Liver (tissue), 9 donors: ENCODE results near the gene KRT85. TPM values are rescaled to one million over a fixed set of nuclear protein-coding genes. Genes with fewer than 3 reads are reported as not detected.

Source experiments
- DNase-seq: peaks from one replicate; pipeline ENCODE4 v3.0.0-alpha.2; 2017; ENCODE audit warnings: low spot score
- H3K27ac ChIP-seq, 2 donors: one replicate each; pipeline ENCODE4 v1.7.0; 2013; ENCODE audit warnings: inconsistent platforms in 2 of 2, low read length in 2 of 2, control low read depth in 1 of 2, low read depth in 1 of 2, mild to moderate bottlenecking in 1 of 2
- H3K27me3 ChIP-seq, 4 donors: one replicate each; pipeline versions ENCODE4 v1.6.1 to v1.7.0; 2013; ENCODE audit warnings: low read length in 3 of 4, inconsistent platforms in 1 of 4, mild to moderate bottlenecking in 1 of 4, moderate library complexity in 1 of 4; ENCODE audit not compliant: control insufficient read depth in 4 of 4, insufficient read depth in 4 of 4
- H3K36me3 ChIP-seq, 4 donors: one replicate each; pipeline versions ENCODE4 v1.6.1 to v1.7.0; 2013; ENCODE audit warnings: low read length in 3 of 4, mild to moderate bottlenecking in 3 of 4, low read depth in 1 of 4, moderate library complexity in 1 of 4; ENCODE audit not compliant: control insufficient read depth in 4 of 4, insufficient read depth in 3 of 4
- H3K4me1 ChIP-seq, 4 donors: one replicate each; pipeline versions ENCODE4 v1.6.1 to v1.7.0; 2013; ENCODE audit warnings: low read length in 3 of 4, mild to moderate bottlenecking in 3 of 4, moderate library complexity in 1 of 4; ENCODE audit not compliant: control insufficient read depth in 4 of 4, insufficient read depth in 4 of 4
- H3K4me3 ChIP-seq, 3 donors: one replicate each; pipeline versions ENCODE4 v1.6.1 to v1.7.0; 2013; ENCODE audit warnings: low read length in 3 of 3, control low read depth in 1 of 3, low read depth in 1 of 3, mild to moderate bottlenecking in 1 of 3
- H3K9ac ChIP-seq, 2 donors: one replicate each; pipeline ENCODE4 v1.7.0; 2013; ENCODE audit warnings: low read length in 2 of 2, mild to moderate bottlenecking in 2 of 2, moderate library complexity in 2 of 2, control low read depth in 1 of 2, low read depth in 1 of 2
- H3K9me3 ChIP-seq, 4 donors: one replicate each; pipeline versions ENCODE4 v1.6.1 to v1.7.0; 2013; ENCODE audit warnings: low read length in 3 of 4; ENCODE audit not compliant: control insufficient read depth in 4 of 4
- EGR1 ChIP-seq, 2 donors: IDR thresholded peaks; 2 replicates each; pipeline ENCODE4 v1.6.1; 2016 to 2018; ENCODE audit warnings: antibody characterized with exemption in 2 of 2, low read depth in 2 of 2
- FOXA1 ChIP-seq: IDR thresholded peaks from 2 replicates; pipeline ENCODE4 v1.6.1; 2016; ENCODE audit warnings: antibody characterized with exemption
- FOXA2 ChIP-seq: IDR thresholded peaks from 2 replicates; pipeline ENCODE4 v1.6.1; 2016; ENCODE audit warnings: antibody characterized with exemption
- GABPA ChIP-seq, 2 donors: IDR thresholded peaks in 1 of 2; conservative IDR thresholded peaks in 1 of 2; 2 replicates each; pipeline ENCODE4 v1.6.1; 2016; ENCODE audit warnings: antibody characterized with exemption in 2 of 2, mild to moderate bottlenecking in 1 of 2, moderate library complexity in 1 of 2
- HNF4A ChIP-seq, 2 donors: conservative IDR thresholded peaks; 2 replicates each; pipeline ENCODE4 v1.6.1; 2016; ENCODE audit warnings: antibody characterized with exemption in 2 of 2, mild to moderate bottlenecking in 2 of 2
- HNF4G ChIP-seq: IDR thresholded peaks from 2 replicates; pipeline ENCODE4 v1.6.1; 2016; ENCODE audit warnings: antibody characterized with exemption
- JUND ChIP-seq, 2 donors: IDR thresholded peaks; 2 replicates each; pipeline ENCODE4 v1.6.1; 2016; ENCODE audit warnings: antibody characterized with exemption in 2 of 2
- NR2F2 ChIP-seq: IDR thresholded peaks from 2 replicates; pipeline ENCODE4 v1.6.1; 2016; ENCODE audit warnings: antibody characterized with exemption
- RAD21 ChIP-seq, 2 donors: IDR thresholded peaks; 2 replicates each; pipeline ENCODE4 v1.6.1; 2016; ENCODE audit warnings: antibody characterized with exemption in 2 of 2, mild to moderate bottlenecking in 2 of 2
- RXRA ChIP-seq, 2 donors: IDR thresholded peaks; 2 replicates each; pipeline ENCODE4 v1.6.1; 2017 to 2018; ENCODE audit warnings: antibody characterized with exemption in 2 of 2, mild to moderate bottlenecking in 1 of 2
- SP1 ChIP-seq: IDR thresholded peaks from 2 replicates; pipeline ENCODE4 v1.6.1; 2018; ENCODE audit warnings: antibody characterized with exemption, mild to moderate bottlenecking
- TAF1 ChIP-seq: conservative IDR thresholded peaks from 2 replicates; pipeline ENCODE4 v1.6.1; 2016; ENCODE audit warnings: antibody characterized with exemption, mild to moderate bottlenecking
- YY1 ChIP-seq: IDR thresholded peaks from 2 replicates; pipeline ENCODE4 v1.6.1; 2016; ENCODE audit warnings: antibody characterized with exemption, mild to moderate bottlenecking
- WGBS: extraction: QIAGEN DNeasy Blood & Tissue Kit; methylation state at CpG from one replicate; pipeline ENCODE4 v1.1.7; 2013; 5-methylcytosine and 5-hydroxymethylcytosine counted together
- polyA plus RNA-seq, 2 donors: library from polyadenylated mRNA; stranded (reverse) in 1 of 2; unstranded in 1 of 2; fragments of 200-250 nt in 1 of 2; fragments of >200 nt in 1 of 2; fragmentation: Nextera tagmentation in 1 of 2; extraction: Ambion mirVana in 1 of 2; gene quantifications; one replicate each; pipeline versions ENCODE4 v1.2.1 to v1.2.3, GENCODE V29; 2013 to 2015
- total RNA-seq, 2 donors: library from RNA; depleted of rRNA; stranded (reverse); fragments of >200 nt; gene quantifications; one replicate each; pipeline ENCODE4 v1.2.3, GENCODE V29; 2014
- TF ChIP-seq, protein P1 (sequence below): IDR thresholded peaks from 2 replicates; pipeline ENCODE4 v1.6.1; 2016; ENCODE audit warnings: antibody characterized with exemption
- TF ChIP-seq, protein P2 (sequence below): IDR thresholded peaks from 2 replicates; pipeline ENCODE4 v1.6.1; 2016; ENCODE audit warnings: antibody characterized with exemption
- TF ChIP-seq, protein P3 (sequence below): IDR thresholded peaks from 2 replicates; pipeline ENCODE4 v1.6.1; 2016; ENCODE audit warnings: antibody characterized with exemption, mild to moderate bottlenecking
- TF ChIP-seq, protein P4 (sequence below): IDR thresholded peaks from 2 replicates; pipeline ENCODE4 v1.6.1; 2016; ENCODE audit warnings: antibody characterized with exemption
- TF ChIP-seq, protein P5 (sequence below): fragments of 150-350 bp; IDR thresholded peaks from 2 replicates; pipeline ENCODE4 v1.5.1; 2017; ENCODE audit warnings: improper control_type of control experiment, low read depth, low read length; ENCODE audit not compliant: missing input control
- donor health status: healthy.
- donor health status: healthy.
- donor health status: healthy.
- donor health status: healthy.
- donor health status: healthy.

Gene KRT85
- total and polyA plus RNA-seq, 4 donors: not detected

DNA sequence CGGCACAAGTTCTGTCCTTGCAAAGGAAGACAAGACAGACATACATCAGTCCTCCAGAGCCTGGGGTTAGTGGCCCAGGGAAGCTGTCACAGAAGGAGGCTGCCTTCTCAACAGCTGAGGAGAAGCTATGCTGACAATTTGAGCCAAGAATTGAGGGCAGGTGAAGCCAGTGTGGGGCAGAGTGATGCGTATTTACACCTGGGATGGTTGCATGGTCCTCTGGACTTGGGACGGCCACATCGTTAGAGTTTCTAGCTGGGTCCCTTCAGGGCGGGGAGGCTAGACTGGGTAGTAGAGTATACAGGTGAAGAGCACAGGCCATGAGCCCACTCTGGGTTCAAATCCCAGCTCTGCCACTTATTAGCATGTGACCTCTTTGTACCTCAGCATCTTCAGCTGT, 16.5 kb downstream of the KRT85 start:
- Histone ChIP-seq H3K9me3 (no peaks in the 10 kb centered on the region), H3K36me3 (no peaks in the 10 kb centered on the region), H3K4me1 (peaks cover 0 to 13% (median 6%) of the 10 kb centered on the region in 4 donors), H3K4me3 (no peak overlapping the region), H3K27ac (no peak overlapping the region), H3K9ac (no peak overlapping the region), H3K27me3 (no peaks in the 10 kb centered on the region)
- TF ChIP-seq FOXA1: no peak
- no peak for TF ChIP-seq YY1
- 88% methylated on average over 5 of the region's 5 CpGs for whole genome bisulfite sequencing
- DNase-seq: no peak

DNA sequence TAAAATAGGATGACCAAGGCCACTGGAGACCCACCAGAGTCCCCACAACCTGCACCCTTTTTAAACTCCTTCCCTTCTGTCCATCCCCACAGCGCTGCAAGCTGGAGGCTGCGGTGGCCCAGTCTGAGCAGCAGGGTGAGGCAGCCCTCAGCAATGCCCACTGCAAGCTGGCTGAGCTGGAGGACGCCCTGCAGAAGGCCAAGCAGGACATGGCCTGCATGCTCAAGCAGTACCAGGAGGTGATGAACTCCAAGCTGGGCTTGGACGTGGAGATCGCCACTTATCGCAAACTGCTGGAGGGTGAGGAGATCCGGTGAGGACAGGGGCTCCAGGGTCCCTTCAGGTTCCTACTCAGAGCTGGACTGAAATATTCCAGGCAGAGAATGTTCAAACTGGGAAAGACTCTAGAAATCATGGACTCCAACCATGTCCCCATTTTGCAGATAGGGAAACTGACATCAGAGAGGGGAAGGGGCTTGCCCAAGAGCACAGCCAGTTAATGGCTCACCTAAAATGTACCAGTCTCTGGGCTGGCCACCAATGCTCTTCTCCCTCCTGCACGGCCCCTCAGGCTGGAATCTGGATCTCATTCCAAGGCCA, 17.2 kb downstream of the KRT85 start:
- TF ChIP-seq, protein P1, sequence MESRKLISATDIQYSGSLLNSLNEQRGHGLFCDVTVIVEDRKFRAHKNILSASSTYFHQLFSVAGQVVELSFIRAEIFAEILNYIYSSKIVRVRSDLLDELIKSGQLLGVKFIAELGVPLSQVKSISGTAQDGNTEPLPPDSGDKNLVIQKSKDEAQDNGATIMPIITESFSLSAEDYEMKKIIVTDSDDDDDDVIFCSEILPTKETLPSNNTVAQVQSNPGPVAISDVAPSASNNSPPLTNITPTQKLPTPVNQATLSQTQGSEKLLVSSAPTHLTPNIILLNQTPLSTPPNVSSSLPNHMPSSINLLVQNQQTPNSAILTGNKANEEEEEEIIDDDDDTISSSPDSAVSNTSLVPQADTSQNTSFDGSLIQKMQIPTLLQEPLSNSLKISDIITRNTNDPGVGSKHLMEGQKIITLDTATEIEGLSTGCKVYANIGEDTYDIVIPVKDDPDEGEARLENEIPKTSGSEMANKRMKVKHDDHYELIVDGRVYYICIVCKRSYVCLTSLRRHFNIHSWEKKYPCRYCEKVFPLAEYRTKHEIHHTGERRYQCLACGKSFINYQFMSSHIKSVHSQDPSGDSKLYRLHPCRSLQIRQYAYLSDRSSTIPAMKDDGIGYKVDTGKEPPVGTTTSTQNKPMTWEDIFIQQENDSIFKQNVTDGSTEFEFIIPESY: no peak
- TF ChIP-seq, protein P2, sequence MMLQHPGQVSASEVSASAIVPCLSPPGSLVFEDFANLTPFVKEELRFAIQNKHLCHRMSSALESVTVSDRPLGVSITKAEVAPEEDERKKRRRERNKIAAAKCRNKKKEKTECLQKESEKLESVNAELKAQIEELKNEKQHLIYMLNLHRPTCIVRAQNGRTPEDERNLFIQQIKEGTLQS: no peak
- TF ChIP-seq JUND (IDR thresholded peaks at IDR 0.05): no peak
- Histone ChIP-seq H3K27ac (no peak overlapping the region), H3K4me3 (no peak overlapping the region), H3K36me3 (no peaks in the 10 kb centered on the region), H3K4me1 (peaks cover 0 to 13% (median 6%) of the 10 kb centered on the region in 4 donors), H3K27me3 (no peaks in the 10 kb centered on the region), H3K9me3 (no peaks in the 10 kb centered on the region), H3K9ac (no peak overlapping the region)
- WGBS: 97% methylated on average over 8 of the region's 8 CpGs
- DNase-seq: no peak

DNA sequence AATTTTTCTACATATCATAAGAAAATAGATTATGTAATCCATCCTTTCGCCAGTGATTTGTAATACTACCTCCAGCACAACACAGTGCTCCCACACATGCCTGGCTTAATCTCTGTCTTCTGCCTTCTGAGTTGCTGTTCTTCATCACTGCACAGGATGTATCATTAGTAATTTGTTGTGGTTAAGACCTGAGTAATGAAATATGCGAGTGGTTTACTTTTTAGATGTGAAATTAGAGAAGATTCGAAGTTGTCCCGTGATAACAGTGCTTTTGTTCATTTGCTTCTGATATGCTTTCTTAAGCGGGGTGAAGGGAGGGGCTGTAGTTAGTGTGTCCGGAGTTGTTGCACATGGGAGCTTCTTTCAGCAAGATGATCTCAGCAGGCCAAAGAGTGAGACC, 18.1 kb downstream of the KRT85 start:
- Histone ChIP-seq H3K27ac (no peak overlapping the region), H3K36me3 (no peaks in the 10 kb centered on the region), H3K4me1 (peaks cover 3 to 18% (median 11%) of the 10 kb centered on the region in 4 donors), H3K9me3 (no peaks in the 10 kb centered on the region), H3K27me3 (no peaks in the 10 kb centered on the region), H3K9ac (no peak overlapping the region), H3K4me3 (no peak overlapping the region)
- 90% methylated on average over 6 of the region's 6 CpGs for WGBS
- TF ChIP-seq, protein P3, sequence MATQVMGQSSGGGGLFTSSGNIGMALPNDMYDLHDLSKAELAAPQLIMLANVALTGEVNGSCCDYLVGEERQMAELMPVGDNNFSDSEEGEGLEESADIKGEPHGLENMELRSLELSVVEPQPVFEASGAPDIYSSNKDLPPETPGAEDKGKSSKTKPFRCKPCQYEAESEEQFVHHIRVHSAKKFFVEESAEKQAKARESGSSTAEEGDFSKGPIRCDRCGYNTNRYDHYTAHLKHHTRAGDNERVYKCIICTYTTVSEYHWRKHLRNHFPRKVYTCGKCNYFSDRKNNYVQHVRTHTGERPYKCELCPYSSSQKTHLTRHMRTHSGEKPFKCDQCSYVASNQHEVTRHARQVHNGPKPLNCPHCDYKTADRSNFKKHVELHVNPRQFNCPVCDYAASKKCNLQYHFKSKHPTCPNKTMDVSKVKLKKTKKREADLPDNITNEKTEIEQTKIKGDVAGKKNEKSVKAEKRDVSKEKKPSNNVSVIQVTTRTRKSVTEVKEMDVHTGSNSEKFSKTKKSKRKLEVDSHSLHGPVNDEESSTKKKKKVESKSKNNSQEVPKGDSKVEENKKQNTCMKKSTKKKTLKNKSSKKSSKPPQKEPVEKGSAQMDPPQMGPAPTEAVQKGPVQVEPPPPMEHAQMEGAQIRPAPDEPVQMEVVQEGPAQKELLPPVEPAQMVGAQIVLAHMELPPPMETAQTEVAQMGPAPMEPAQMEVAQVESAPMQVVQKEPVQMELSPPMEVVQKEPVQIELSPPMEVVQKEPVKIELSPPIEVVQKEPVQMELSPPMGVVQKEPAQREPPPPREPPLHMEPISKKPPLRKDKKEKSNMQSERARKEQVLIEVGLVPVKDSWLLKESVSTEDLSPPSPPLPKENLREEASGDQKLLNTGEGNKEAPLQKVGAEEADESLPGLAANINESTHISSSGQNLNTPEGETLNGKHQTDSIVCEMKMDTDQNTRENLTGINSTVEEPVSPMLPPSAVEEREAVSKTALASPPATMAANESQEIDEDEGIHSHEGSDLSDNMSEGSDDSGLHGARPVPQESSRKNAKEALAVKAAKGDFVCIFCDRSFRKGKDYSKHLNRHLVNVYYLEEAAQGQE: no peak
- TF ChIP-seq EGR1 (IDR thresholded peaks at IDR 0.05; ENCODE audit: low read depth in 2 of 2) (no peak), HNF4G (no peak), RXRA (IDR thresholded peaks at IDR 0.05) (no peak), NR2F2 (no peak), GABPA (IDR thresholded peaks at IDR 0.05 in 1 of 2, conservative IDR thresholded peaks at IDR 0.05 in 1 of 2) (no peak), SP1 (no peak), HNF4A (conservative IDR thresholded peaks at IDR 0.05) (no peak), FOXA1 (no peak), JUND (IDR thresholded peaks at IDR 0.05) (no peak), YY1 (no peak), TAF1 (no peak), RAD21 (IDR thresholded peaks at IDR 0.05) (no peak), FOXA2 (no peak)
- TF ChIP-seq, protein P2: no peak
- TF ChIP-seq, protein P1: no peak
- TF ChIP-seq, protein P4, sequence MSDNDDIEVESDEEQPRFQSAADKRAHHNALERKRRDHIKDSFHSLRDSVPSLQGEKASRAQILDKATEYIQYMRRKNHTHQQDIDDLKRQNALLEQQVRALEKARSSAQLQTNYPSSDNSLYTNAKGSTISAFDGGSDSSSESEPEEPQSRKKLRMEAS: no peak
- TF ChIP-seq, protein P5, sequence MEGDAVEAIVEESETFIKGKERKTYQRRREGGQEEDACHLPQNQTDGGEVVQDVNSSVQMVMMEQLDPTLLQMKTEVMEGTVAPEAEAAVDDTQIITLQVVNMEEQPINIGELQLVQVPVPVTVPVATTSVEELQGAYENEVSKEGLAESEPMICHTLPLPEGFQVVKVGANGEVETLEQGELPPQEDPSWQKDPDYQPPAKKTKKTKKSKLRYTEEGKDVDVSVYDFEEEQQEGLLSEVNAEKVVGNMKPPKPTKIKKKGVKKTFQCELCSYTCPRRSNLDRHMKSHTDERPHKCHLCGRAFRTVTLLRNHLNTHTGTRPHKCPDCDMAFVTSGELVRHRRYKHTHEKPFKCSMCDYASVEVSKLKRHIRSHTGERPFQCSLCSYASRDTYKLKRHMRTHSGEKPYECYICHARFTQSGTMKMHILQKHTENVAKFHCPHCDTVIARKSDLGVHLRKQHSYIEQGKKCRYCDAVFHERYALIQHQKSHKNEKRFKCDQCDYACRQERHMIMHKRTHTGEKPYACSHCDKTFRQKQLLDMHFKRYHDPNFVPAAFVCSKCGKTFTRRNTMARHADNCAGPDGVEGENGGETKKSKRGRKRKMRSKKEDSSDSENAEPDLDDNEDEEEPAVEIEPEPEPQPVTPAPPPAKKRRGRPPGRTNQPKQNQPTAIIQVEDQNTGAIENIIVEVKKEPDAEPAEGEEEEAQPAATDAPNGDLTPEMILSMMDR: no peak
- no peak for DNase-seq
